Measurements from ENCODE around the gene PAPOLA.

The PAPOLA gene

DNA sequence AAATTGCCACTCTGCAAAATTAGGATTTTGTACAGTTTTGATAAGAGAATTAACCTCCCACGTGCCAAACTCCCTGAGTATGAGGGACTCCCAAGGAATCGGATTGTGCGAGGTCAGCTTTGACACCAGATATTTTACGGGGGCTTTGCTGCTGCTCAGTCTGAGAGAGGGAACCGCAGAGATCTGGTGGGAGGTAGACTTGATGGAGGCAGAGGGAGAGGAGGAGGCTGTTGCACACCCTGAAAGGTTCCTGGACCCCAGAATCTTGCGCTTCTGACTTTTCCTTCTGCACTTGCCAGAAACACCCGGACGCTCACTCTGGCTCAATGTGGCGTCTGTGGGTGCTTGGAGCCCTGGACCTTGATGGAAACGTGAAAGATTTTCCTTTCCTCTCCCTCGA lies 83.9 kb downstream of the PAPOLA start:
- DNase-seq (ENCODE audit: low spot score), result no peak

DNA sequence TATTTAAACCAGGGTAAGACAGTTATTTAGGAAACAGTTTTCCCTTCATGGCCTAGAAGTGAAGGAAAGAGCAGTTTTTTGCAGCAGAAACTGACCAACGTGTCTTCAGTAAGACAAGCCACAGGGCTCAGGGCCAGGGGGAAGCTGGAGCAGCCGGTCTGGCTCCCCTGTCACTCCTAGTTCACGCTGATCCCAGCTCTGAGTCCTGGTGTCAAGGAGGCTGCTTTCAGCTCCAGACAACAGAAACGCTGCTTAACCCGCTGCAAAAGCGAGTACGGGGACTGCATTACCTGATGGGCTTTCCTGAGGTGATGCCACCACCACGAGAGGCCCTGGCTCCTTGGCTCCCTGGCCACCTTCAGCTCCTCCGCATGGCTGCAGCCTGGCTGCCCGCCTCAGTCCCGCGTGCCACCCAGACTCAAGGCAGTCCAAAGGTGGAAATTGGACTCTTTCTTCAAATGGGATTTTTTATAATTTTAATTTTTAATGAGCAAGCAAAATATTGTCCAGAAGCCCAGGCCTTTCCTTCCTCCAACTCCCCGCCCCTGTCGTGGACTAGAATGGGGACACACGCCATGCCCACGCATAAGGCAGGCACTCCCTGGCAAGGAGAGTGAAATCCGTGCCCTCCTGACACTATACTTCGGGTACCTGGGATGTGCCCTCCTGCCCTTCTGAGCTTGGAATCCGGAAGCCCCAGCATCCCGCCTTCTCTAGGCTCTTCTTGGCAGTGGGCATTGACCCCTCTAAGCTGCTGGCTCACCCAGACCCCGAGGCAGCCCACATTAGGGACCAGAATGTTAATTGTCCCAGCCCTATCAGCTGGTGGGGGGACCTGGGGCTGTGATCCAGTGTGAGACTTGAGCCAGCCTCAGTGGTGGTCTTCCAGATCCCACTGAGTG lies 85.0 kb downstream of the PAPOLA start:
- no peak for DNase-seq (ENCODE audit: low spot score)

DNA sequence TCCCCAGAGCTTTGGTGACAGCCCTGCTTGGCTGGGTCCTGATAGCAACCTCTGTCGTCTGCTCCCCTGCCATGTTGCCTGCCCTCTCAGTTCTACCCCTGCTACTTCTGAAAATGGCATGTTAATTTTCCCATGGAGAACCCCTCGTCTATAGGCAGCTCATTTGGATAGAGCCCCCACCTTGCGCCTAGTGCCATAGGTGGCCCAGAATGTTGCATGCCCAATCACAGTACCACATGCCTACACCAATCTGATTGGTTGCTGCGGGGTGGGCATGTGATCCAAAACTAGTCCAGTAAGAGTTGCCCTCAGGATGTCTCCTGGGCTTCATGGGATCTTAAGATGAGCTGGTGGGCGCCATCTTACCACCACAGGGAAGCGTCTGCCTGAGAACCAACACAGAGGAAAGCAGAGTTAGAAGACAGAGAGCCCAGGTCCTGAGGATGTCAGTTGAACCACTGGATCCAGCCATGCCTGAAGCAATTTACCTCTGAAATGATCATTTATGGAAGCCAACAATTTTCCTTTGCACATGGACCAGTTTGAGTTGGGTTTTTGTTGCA lies 85.7 kb downstream of the PAPOLA start:
- no peak for DNase-seq (ENCODE audit: low spot score)

DNA sequence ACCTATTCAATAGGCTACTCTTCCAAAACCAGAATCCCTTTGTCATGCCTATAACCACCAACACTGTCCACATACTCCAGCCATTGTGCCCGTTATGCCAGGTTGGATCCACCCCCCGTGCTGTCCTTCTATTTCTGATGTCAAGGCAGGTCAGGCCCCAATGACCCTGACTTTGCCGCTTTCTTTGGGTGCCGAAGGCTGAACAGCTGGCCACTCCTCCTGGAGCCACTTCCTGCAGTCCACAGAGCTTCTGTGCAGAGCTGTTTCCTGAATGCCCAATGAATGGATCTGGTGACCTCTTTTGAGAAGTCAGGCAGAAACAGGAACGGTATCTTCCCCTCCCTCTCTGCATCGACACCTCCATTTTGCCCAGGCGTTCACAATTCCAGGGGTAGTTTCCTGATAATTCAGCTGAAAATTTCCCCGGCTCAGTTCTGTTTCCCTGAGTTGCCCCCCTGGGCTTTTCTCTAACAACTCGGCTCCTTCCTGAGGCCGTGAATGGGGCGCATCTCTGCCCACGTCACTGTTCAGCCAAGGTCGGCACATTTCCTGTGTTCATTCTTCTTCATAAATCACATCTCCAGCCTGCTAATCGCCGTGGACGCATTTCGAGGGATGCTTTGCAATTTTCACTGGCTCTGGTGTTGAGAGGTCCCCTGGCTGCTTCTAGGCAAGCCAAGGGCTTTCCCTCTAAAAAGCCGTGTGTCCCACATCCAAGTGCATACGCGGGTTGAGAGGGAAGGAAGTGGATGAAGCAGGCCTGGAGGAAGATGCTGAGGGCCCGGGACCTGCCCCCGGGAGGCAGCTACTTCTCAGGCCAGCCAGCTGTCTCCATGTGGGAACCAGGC lies 86.5 kb downstream of the PAPOLA start:
- DNase-seq (ENCODE audit: low spot score), result no peak

DNA sequence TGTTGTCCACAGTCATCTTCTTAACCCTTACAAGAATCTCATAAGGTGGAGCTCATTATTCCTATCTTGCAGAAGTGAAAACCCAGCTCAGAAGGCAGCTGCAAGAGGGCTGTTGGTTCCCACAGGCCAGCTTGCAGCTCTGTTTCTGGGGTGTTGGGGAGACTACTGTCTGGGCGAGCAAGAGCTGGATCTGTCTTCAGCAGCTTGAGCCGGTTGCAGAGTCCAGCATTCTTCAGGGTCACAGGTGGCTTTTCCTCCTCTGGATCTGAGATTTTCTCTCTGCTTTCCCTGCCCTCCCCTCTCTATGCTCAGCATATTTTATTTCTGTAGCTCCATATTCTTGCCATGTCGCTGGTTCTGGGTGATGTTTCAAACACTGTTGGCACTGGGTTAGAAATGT lies 87.4 kb downstream of the PAPOLA start:
- no peak for DNase-seq (ENCODE audit: low spot score)

DNA sequence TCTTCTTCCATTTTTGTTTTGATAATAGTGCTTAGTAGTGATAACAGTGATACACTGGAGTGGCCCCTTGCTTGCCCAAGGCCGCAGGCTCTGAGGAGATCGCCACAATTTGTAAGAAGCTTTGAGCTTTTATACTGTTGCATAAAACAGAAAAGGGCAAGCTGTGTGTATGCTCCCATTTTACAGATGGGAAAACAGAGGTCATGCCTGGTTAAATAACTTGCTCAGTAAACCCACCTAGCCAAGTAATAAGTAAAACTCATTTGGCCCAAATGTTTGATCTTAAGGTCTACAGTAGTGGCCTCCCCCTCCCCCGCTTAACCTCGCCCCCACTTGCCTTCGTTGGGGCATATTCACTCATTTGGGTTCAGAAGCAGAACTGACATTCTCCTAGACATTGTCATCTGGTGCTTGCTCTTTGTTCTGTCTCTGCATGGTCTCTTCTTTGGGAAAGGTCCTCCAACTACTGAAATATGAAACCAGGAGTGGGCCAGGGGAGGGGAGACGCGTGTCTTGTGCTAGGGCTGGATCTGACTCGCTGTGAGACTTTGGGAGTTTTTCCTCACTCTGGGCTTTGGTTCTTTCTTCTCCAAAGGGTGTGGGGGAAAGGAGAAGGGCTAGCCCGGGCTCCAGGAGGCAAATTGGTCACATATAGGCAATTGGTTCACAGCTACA lies 88.1 kb downstream of the PAPOLA start:
- DNase-seq (ENCODE audit: low spot score), result no peak

DNA sequence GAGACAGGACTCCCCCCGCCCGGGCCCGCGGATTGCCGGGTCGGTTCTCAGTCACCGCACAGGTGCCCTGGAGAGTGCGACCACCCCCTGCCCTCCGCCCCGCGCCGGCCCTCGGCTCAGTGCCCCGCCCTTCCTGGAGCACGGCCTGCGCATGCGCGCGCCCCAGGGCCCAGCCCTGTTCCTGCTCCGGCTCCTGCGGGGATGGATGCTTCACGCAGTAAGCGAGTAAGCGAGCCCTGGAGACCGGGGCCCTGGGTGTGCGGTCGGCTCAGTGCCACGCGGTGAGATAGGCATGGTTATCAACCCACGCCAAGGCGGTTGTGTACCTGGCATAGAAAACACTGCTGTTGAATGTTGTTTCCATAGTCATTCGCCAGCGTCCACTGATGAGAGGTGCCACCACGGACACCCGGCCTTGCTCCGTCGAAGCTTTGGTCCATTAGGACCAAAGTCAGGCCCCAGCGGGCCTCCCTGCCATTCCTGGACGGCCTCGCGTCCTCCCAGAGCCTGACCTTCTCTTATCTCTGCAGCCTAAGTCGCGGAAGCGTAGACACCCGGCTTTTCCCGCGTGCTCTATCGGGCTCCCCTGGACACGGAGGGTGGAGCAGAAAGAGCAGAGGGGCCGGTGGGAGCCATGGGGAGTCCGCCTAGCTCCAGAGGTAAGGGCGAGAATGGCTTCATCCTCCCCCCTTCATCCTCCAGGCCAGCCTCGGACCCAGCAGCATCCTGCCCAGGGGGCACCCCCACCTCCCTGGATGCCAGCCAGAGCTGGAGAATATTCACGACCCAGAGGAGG lies 90.6 kb downstream of the PAPOLA start:
- DNase-seq (ENCODE audit: low spot score), result peak; percentile 45

DNA sequence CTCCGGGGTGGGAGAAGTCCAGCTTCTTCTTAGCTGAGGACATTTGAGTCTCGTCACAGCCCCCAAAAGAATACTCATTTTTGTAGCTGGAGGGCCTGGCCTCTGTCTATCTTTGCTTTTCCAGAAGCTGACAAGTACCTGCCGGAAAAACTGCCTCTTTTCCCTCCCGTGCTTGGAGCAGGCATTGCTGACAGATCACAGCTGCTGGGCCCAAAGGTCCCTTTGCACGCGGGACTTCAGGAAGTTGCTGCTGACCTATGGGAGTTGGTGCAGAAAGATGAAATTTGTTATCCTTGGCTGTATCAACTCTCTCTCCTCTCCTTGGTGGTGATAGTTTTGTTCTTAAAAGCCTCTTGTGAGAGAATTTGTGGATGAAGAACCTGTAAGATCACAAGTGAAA lies 92.8 kb downstream of the PAPOLA start:
- no peak for DNase-seq (ENCODE audit: low spot score)

DNA sequence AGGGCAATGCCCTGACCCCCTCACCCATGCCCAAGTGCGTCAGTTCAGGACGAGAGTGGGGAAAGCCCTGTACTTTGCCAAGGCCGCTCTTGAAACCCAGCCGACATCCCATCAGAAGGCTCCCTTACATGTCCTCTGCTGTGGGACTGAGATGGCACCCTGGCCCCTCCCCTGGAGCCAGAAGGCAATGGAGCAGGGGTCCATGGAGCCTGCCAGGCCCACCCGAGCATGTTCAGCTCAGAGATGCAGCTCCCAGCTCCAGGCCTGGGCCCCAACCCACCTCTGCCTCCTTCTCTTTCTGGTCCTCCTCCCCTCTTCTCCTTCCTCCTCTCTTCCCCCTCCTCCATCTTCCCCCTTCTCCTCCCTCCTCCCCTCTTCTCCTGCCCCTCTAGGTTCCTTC lies 95.5 kb downstream of the PAPOLA start:
- no peak for DNase-seq (ENCODE audit: low spot score)

DNA sequence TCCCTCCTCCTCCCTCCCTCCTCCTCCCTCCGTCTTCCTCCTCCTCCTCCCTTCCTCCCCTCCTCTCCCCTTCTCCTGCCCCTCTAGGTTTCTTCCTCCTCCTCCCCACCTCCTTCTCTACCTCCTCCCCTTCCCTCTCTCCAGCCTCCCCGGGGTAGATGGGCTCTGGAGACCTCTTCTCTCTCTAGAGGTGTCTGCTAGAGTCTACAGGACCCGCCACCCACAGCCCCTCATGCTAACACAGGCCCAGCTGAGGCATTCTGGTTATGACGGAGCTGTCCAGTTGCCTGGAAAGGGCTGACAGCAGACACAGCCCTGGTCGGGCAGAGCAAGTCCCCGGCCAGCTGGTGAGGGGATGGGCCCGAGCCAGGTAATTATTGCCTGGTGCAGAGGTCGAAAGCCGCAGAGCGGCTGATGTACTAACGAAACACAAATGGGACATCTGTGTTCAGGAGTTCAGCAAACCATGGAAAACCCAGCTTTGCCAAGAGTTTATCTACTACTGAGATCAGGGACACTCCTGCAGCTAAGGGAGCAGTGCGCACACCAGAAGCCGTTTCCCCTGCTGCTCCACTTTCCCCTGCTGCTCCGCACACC lies 96.2 kb downstream of the PAPOLA start:
- DNase-seq (ENCODE audit: low spot score), result no peak

DNA sequence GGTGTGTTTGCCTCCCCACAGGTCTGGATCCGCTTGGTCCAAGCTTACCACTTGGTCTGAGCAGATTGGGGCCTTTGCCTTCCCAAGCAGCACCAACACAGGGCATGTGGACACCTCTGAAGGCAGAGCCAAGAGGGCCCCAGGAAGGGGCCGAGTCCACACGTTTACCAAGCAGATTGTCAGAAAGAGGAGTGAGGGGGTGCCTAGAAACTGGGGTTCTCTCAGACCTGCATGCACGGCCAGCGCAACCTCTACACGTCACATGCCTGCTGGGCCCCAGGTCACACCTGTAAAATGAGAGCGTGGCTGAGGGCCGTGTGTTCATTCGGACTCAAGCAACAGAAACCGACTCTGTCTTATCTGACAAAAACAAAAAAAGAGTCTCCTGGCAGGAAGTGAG lies 96.9 kb downstream of the PAPOLA start:
- no peak for DNase-seq (ENCODE audit: low spot score)

DNA sequence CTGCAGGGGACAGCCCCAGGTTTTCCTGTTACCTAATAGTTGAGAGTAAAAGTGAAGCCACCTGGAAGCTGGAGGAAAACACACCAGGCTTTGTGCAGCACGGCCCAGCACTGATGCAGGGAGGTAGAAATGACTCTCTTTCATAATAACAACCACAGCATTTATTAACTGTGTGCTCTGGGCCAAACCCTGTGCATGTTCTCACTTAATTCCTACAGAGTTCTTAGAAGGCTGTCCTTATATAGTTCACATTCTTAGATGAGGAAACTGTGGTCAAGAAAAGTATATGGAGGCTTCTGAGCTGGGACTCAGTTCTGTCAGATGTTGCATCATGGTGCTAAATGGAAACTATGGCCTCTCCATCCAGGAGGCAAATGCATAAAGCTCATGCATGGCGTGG lies 100.0 kb downstream of the PAPOLA start:
- no peak for DNase-seq (ENCODE audit: low spot score)

DNA sequence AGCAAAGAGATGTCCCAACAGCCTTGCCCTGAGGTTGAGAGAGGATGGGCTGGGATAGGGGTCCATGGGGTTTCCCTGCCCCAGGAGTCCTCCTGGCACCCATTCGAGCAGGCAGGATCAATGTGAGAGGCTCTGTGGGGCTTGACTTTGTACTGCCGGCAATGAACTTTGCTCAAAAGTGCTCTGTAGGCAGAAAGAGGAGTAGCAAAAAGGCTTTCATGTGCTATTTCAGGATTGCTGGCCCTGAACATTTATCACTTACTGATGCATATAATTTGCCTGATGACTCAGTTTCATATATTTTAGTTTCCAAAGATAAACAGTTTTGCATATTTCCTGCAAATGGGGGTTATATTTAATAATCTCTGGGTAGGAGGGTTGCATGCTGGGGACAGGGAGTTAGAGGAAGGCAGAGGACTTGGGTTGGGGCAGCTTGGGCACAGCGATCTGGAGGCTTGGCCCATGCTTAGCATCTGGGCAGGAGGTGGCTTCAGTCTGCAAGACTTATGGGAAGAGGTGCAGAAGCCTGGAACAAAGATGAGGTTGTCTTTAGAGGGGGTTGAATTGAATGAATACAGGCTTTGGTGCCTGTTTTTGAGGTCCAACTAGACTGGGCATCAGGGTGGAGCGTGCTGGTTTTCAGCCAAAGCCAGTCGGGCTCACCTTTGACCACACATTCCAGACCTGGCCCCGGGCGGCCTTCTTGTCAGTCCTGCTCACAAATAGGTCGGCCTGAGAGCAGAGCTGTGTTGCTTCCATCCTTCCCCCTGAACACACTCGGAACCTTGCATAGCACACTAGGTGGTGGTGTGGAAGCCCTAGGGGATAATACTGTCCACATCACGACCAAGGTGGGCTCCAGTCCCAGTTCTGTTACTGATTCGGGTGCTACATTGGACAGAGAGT lies 101.4 kb downstream of the PAPOLA start:
- no peak for DNase-seq (ENCODE audit: low spot score)

DNA sequence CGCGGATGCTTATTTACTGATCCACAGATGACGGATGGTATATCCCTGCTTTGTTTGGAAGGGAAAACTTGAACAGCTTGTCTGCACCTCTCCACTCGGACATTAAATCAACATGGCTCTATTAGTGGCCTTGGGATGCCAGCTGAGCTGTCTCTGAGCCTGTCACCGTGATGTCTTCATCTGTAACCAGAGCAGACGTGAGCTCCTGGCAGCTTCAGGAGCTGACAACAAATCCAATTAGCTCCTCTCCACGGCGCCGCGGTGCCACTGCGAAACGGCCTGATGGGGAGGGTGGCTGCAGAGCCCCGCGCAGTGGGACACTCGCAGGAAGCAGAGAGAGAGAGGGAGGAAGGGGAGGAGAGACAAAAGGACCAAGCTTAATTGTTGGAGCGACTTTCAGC lies 112.3 kb downstream of the PAPOLA start:
- no peak for DNase-seq (ENCODE audit: low spot score)

DNA sequence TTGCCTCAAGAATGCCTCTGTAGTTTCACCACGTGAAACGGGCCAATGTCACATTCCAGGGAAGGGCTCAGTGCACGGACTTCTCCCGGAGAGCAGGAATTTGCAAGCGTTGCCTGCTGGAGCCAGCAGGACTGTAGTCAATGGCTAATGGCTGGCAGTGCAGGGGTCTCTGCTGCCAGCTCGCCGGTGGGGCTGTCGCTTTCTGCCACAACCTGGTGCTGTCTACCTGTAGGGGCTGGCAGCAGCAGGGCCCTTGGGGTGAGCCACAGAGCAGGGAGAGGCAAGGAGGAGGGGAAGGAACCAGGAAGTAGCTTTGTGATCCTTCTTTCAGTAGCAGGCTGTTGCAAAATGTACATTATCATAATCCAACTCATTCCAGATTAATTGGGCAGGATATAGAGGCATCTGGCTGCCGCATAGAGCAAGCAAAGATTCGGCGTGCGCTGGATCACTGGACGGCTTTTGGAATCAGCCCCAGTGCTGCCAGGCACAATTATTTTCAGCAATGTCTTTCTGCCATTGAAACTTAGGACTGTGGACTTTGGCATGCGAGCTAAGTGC lies 114.1 kb downstream of the PAPOLA start:
- no peak for DNase-seq (ENCODE audit: low spot score)

Measured in putamen (tissue), 1 donor.